Thymus (tissue), 11 donors: ENCODE results near the gene TPM2. TPM values are rescaled to one million over a fixed set of nuclear protein-coding genes. Genes with fewer than 3 reads are reported as not detected.

Source experiments
- DNase-seq, 9 donors: peaks; one replicate each; pipeline ENCODE4 v3.0.0-alpha.2; 2013; ENCODE audit warnings: low spot score in 9 of 9, low read depth in 6 of 9, missing footprints in 1 of 9
- H3K27ac ChIP-seq, 2 donors: one replicate each; pipeline ENCODE4 v1.5.1; 2013; ENCODE audit warnings: control low read depth in 1 of 2, low read depth in 1 of 2, low read length in 1 of 2, mild to moderate bottlenecking in 1 of 2, moderate library complexity in 1 of 2
- H3K27me3 ChIP-seq, 2 donors: one replicate each; pipeline ENCODE4 v1.5.1; 2013; ENCODE audit warnings: low read length in 1 of 2; ENCODE audit not compliant: control insufficient read depth in 2 of 2, insufficient read depth in 1 of 2
- H3K36me3 ChIP-seq, 2 donors: one replicate each; pipeline ENCODE4 v1.5.1; 2013; ENCODE audit warnings: low read length in 1 of 2, mild to moderate bottlenecking in 1 of 2, moderate library complexity in 1 of 2; ENCODE audit not compliant: control insufficient read depth in 2 of 2, insufficient read depth in 2 of 2
- H3K4me1 ChIP-seq, 2 donors: one replicate each; pipeline ENCODE4 v1.5.1; 2013; ENCODE audit warnings: low read length in 2 of 2; ENCODE audit not compliant: control insufficient read depth in 2 of 2, insufficient read depth in 2 of 2
- H3K4me3 ChIP-seq, 2 donors: one replicate each; pipeline ENCODE4 v1.5.1; 2013; ENCODE audit warnings: low read length in 2 of 2, control low read depth in 1 of 2, mild to moderate bottlenecking in 1 of 2
- H3K9me3 ChIP-seq, 2 donors: one replicate each; pipeline ENCODE4 v1.5.1; 2013; ENCODE audit warnings: low read length in 1 of 2, mild to moderate bottlenecking in 1 of 2; ENCODE audit not compliant: control insufficient read depth in 2 of 2, insufficient read depth in 1 of 2
- WGBS: extraction: QIAGEN DNeasy Blood & Tissue Kit; methylation state at CpG from one replicate; pipeline ENCODE4 v1.1.7; 2013; 5-methylcytosine and 5-hydroxymethylcytosine counted together
- polyA plus RNA-seq: library from polyadenylated mRNA; stranded (reverse); fragments of 200-250 nt; gene quantifications from one replicate; pipeline ENCODE4 v1.2.3, GENCODE V29; 2013
- total RNA-seq: library from RNA; stranded (reverse); fragments of 120-200 nt; gene quantifications from one replicate; pipeline ENCODE4 v1.2.4, GENCODE V29; 2013
- donor health status: healthy.

Gene TPM2
- total and polyA plus RNA-seq, 2 donors, result 28.6 to 475 TPM

DNA sequence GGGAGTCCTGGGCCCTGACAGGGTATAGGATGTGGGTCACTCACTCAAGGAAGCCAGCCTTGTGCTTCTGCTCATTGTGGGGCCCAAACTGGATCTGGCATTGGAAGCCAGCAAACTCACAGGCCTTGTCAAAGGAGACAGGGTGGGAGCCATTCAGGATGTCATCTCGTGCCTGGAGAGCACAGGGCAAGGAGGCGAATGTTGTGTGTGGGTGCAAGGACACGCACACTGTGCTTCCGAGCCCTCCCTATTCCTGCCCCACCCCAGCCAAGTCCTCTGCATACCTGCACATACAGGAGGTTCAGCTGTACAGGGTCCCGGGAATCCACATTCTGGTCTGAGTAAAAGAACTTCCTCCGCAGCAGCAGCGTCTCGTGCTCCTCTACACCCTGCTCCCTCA lies 34.2 kb upstream of the TPM2 start:
- H3K27ac ChIP-seq, result no peak overlapping the region

DNA sequence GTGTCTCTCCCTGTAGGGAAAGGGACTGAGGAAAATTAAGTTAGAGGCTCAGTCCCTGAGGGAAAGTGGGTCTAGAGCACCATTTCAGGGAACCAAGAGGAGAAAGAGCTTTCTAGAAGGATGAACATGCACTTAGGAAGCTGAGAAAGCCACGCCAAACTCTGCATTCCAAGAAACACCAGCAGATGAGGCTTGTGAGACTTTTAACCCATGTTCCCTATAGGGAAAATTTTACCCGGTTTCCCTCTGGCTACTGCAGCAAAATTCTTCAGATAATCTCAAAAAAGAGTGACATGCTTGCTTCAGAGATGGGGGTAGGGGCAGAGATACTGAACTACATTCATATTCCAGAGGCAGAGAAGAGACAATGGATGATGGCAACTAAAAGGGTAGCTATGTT lies 33.7 kb upstream of the TPM2 start:
- WGBS, result 98% methylated on average over 2 of the region's 2 CpGs
- DNase-seq, result no peak
- Histone ChIP-seq H3K4me1 (peaks cover 19 to 24% of the 10 kb centered on the region in 2 donors), H3K27me3 (no peaks in the 10 kb centered on the region), H3K27ac (no peak overlapping the region), H3K9me3 (no peaks in the 10 kb centered on the region), H3K36me3 (peaks cover 69 to 88% of the 10 kb centered on the region in 2 donors), H3K4me3 (no peak overlapping the region)

More for the DNA sequence above, 34.2 kb upstream of the TPM2 start:
- Histone ChIP-seq H3K36me3 (peaks cover 64 to 83% of the 10 kb centered on the region in 2 donors), H3K27me3 (no peaks in the 10 kb centered on the region), H3K4me3 (no peak overlapping the region), H3K9me3 (no peaks in the 10 kb centered on the region), H3K4me1 (peaks cover 22 to 28% of the 10 kb centered on the region in 2 donors)
- DNase-seq, result no peak
- WGBS, result 98% methylated on average over 8 of the region's 8 CpGs

DNA sequence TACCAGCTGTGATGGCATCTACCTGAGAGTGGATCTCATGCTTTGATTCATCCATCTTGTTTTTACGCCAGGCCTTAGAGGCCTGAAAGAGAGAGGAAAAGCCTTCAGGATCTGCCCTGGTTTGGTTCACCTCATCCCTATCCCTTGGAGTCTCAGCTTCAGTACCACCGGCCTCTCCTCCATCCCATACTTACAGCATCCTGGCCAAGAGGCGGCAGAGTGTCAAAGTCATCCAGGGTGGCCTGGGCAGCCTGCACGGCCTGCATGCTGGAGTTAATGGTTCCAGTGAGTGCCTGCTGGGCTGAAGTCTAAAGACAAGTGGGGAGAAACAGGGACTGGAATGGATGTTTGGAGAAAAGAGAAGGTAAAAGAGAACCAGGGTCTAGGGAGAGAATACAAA lies 29.8 kb upstream of the TPM2 start:
- no peaks in the 10 kb centered on the region for H3K9me3 ChIP-seq
- H3K27ac ChIP-seq, result no peak overlapping the region
- peaks cover 94 to 98% of the 10 kb centered on the region in 2 donors for H3K36me3 ChIP-seq
- DNase-seq, result no peak
- H3K27me3 ChIP-seq, result no peaks in the 10 kb centered on the region
- H3K4me1 ChIP-seq, result no peaks in the 10 kb centered on the region
- H3K4me3 ChIP-seq, result no peak overlapping the region
- WGBS, result 98% methylated on average over 4 of the region's 4 CpGs

DNA sequence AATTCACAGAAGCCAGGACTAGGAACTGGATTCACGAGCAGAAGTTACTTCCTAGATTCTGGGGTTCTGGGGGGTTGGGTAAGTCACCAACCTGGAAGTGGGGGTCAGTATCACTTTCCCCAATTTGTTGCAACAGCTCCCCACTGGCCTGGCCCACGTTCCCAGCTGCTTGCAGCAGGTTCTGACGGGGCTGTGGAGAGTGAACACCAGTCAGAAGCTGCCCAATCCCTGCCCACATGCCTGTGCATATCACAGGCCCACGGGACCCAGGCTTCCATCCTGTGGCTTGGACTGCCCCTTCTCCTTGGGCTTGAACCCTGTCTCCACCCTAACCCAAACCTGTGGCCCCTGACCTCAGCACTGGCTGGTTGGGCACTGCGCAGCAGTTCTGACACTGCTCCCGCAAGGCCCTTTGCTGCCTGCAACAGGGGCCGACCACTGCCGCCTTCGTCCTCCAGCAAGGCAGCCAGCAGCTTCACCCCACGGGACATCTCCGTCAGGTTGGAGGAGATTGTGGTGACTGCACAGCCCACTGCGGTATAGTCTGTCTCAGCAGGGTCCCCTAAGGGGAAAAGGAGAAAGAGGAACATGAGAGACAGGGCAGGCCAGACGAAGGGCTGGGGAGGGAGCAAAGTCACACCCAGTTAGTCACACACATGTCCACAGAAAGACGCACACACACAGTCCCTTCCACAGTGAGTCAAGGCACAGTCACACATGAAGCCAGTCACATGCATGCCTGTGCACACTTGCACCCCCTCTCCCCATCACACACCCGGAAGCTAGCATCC lies 29.2 kb upstream of the TPM2 start:
- Histone ChIP-seq H3K27me3 (no peaks in the 10 kb centered on the region), H3K36me3 (peaks cover 94 to 98% of the 10 kb centered on the region in 2 donors), H3K4me3 (no peak overlapping the region), H3K9me3 (no peaks in the 10 kb centered on the region), H3K27ac (no peak overlapping the region), H3K4me1 (no peaks in the 10 kb centered on the region)
- DNase-seq, result no peak
- WGBS, result 97% methylated on average over 15 of the region's 15 CpGs

DNA sequence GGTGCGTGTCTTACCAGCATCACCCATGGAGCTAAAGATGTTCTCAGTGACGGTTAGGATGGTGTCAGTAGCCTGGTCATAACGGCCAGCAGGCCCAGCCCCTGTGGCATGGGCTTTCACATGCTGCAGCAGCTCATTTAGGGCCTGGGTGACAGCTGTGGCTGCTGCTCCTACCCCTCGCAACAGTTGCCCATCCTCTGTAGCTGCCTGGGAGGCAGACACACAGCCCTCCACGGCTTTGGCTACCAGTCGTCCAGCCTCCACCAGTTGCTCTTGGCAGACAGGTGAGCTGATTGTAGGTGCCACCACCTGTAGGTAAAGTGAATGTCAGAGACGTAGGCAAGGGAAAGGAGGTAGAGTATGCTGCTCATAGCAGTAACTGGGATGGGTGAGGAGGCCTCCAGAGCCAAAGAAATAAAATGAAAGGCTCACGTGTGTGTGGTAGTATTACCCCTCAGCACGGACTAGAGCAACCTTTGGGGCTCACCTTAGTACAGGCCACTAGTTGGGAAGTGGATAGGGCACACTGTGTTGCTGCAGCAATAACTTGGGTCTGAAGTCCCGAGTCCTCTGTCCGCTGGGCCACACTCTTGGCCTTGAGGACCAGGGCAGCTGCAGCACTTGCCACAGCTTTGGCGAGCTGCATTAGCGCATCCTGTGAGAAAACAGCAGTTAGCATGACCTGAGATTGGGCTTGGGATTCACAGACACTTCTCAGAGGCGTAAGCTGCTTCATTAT lies 27.6 kb upstream of the TPM2 start:
- WGBS, result 98% methylated on average over 14 of the region's 14 CpGs
- no peaks in the 10 kb centered on the region for H3K4me1 ChIP-seq
- no peak overlapping the region for H3K27ac ChIP-seq
- H3K9me3 ChIP-seq, result no peaks in the 10 kb centered on the region
- H3K4me3 ChIP-seq, result no peak overlapping the region
- no peaks in the 10 kb centered on the region for H3K27me3 ChIP-seq
- DNase-seq, result no peak
- peaks cover 93 to 99% of the 10 kb centered on the region in 2 donors for H3K36me3 ChIP-seq

DNA sequence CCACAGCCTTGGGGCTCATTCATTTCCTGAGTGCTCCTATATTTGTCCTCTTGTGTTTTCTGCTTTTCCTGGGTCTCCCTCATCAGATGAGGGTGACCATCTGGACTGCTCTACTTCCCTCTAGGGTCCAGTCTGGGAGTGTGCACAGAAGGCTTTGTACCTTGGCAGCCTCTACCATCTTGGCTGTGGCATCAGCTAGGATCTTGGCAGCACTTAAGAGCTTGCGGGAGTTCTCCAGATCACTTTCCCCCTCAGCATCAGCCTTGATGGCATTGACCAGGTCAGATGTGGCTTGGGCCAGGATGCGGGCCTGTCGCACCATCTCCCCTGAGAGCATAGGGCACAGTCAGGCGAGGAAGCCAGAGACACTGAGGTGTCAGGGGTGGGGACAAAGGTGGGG lies 26.5 kb upstream of the TPM2 start:
- no peak overlapping the region for H3K27ac ChIP-seq
- DNase-seq, result no peak
- no peaks in the 10 kb centered on the region for H3K4me1 ChIP-seq
- no peak overlapping the region for H3K4me3 ChIP-seq
- H3K27me3 ChIP-seq, result no peaks in the 10 kb centered on the region
- WGBS, result 98% methylated on average over 4 of the region's 4 CpGs
- no peaks in the 10 kb centered on the region for H3K9me3 ChIP-seq
- peaks cover 93 to 99% of the 10 kb centered on the region in 2 donors for H3K36me3 ChIP-seq

DNA sequence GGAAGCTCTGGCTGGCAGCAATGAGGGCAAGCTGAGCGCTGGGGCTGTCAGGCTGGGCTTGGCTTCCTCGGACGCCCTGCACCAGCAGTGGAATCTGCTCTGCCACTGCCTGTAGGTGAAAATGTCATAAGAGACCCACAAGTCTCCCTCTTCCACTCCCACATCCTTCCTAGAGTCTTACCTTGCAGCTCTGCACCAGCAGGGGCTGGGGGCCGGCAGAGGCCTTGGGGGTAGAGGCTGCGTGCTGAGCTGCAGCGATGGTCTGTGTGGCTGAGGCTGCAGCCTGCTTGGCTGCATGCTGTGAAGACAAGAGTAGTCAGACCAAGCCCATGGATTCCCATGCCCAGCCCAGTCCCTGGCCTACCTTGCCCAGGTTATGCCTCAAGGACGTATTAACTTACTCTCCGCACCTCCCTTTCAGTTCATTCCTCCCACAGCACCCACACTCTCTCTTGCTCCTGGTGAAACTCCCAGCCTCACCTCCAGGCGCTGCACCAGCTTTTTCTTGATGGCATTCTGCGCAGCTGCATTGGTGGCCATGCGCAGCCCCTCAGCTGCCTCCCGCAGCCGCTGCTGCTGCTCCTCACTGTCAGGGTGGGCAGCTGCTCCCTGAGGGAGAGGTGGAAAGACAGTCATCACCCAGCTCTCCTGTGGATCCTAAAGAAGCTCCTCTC lies 25.0 kb upstream of the TPM2 start:
- peaks cover 92 to 97% of the 10 kb centered on the region in 2 donors for H3K36me3 ChIP-seq
- H3K27ac ChIP-seq, result no peak overlapping the region
- H3K27me3 ChIP-seq, result no peaks in the 10 kb centered on the region
- no peaks in the 10 kb centered on the region for H3K9me3 ChIP-seq
- no peak overlapping the region for H3K4me3 ChIP-seq
- H3K4me1 ChIP-seq, result no peaks in the 10 kb centered on the region
- no peak for DNase-seq
- 98% methylated on average over 13 of the region's 13 CpGs for WGBS

DNA sequence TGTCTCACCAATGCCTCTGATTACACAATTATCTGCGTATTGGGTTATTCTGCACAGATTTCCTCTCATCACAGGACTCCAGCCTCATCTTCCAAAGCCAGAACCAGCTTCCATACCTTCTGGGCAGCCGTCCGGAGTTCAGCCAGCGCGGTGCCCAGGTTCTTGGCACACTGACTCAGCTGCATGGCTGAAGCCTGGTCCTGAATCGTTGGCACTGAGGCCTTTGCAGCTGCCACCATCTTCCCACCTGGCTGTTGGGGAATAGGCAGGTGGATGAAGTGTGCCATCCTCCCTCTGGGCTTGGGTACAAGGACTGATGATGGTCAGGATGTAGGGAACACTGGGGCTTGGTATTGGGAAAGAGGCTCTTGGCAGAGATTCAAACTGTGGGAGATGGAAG lies 24.4 kb upstream of the TPM2 start:
- Histone ChIP-seq H3K4me3 (no peak overlapping the region), H3K4me1 (no peaks in the 10 kb centered on the region), H3K27me3 (no peaks in the 10 kb centered on the region), H3K9me3 (no peaks in the 10 kb centered on the region), H3K36me3 (peaks cover 87 to 94% of the 10 kb centered on the region in 2 donors), H3K27ac (no peak overlapping the region)
- 98% methylated on average over 6 of the region's 6 CpGs for WGBS
- DNase-seq, result no peak

DNA sequence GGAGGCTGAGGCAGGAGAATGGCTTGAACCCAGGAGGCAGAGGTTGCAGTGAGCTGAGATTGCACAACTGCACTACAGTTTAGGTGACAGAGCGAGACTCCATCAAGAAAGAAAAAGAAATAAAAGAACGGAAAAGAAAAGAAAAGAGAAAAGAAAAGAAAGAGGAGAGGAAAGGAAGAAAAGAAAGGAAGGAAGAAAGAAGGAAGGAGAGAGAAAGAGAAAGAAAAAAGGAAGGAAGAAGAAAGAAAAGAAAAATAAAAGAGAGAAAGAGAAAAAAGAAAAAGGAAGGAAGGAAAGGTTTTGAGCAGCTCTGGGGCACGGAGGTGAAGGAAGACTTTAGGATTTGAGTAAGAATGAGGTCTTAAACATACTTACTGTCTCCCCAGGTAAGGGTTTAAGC lies 23.9 kb upstream of the TPM2 start:
- H3K36me3 ChIP-seq, result peaks cover 86 to 94% of the 10 kb centered on the region in 2 donors
- H3K27ac ChIP-seq, result no peak overlapping the region
- WGBS, result 98% methylated on average over 3 of the region's 3 CpGs
- H3K4me1 ChIP-seq, result no peaks in the 10 kb centered on the region
- DNase-seq, result no peak
- H3K27me3 ChIP-seq, result no peaks in the 10 kb centered on the region
- H3K9me3 ChIP-seq, result no peaks in the 10 kb centered on the region
- no peak overlapping the region for H3K4me3 ChIP-seq
